D721Med (cell line): Measurements from ENCODE around the gene CEACAM5.
A peak's percentile ranks its signal among the peaks of the same experiment; 100 is the strongest.
"Not testable (repeated sequence)": the region's sequence is repeated elsewhere in the genome, so short reads cannot be mapped to it uniquely, and the experiment has no call there.

Experiments used
- DNase-seq: peaks from one replicate; pipeline ENCODE4 v3.0.0; 2011; ENCODE audit warnings: low spot score; ENCODE audit not compliant: insufficient read length
- FAIRE-seq: peaks from 2 replicates; lab custom pipeline; 2011; peaks lifted over from hg19 to GRCh38; lab: Jason Lieb, UNC
- CTCF ChIP-seq: IDR thresholded peaks from 2 replicates; pipeline ENCODE4 v1.5.1; 2012; ENCODE audit warnings: mild to moderate bottlenecking, control low read depth; ENCODE audit not compliant: insufficient read depth; ENCODE audit errors: missing control alignments

The CEACAM5 gene

DNA sequence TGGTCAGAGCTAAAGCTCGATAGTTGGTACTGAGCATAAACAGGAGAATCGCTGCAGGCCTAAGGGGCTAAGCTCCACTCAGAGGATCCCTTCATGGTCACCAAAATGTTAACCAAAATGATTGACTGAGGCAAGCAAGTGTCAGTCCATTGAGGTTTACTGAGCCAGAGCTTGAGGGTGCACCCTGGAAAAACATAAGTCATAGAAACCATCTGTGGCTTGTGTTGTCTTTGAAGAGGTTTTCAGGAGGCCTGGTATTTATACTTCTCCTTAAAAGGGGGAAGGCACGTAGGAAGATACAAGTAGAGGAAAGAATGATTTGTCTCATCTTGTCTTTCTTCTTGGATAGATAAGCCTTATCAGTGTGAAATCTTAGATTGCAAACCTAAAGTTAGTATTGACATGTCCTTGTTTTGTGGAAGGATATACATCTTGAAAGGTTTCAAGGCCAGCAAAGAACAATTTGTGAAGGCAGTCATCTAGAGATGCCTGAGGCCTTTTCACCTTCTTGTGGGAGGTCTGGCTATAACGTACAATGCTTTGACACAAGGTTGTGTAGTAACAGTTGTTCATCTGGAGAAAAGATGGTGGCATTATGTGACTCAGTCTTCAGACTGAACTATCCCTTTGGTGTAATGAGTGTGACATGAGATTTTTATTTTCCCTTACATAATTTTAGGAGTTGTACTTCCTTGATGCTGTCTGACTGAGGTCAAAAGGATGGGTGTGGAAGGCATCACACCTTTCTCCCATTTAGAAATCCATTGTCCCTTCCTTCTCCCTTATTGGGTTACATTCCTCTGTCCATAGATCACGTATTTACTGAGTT lies 32.2 kb downstream of the CEACAM5 start:
- DNase-seq = no peak
- TF ChIP-seq CTCF = no peak
- no peak for FAIRE-seq

DNA sequence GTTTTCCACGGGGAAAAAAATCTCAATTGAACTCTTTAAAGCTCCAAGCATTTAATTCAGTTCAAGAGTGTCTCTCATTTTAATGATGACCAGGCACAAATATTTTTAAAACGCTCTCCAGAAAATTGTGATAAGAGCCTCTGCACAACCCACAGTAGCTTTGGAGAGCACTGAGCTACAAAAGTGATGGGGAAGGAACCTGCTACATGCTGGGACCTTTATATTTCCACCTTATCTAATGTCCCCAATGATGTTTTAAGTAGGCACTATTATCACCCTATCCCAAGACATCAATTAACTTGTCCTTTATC lies 32.8 kb downstream of the CEACAM5 start:
- DNase-seq = no peak
- FAIRE-seq = no peak
- TF ChIP-seq CTCF = no peak

DNA sequence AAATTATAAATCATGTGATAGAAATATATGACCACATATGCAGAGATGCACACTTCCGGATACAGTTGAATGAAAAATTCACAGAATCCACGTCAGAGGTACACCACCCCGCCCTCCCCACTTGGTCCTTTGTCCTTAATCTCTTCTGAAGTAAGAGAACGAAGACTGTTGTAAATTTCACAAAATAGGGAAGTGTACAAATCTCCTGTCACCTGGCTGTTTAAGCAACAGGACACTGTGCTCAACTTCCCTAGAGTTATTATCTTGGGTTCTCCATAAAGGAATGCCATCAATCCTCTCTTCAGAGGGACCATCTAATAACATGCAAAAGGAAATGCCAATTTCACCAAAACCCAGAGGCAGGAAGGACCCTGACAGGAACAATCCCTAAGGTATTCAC lies 36.4 kb downstream of the CEACAM5 start:
- no peak for DNase-seq
- FAIRE-seq = no peak
- no peak for TF ChIP-seq CTCF

DNA sequence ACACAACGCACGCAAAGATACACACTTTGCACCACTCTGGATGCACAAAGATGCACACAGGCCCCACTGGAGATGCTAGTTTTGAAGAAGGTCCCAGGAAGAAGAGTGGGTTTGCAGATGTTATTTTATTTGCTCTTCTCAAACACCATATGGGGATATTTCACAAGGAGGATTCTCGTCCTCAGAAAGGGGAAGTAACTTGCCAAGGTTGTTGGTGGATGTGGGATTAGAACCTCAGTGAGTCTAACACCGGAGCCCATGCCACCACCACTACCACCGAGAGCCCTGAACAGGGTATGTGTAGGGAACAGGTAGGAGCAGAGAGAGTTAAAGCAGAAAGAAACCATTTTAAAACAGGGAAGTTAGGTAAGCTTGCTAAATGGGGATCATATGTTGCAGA lies 37.3 kb downstream of the CEACAM5 start:
- no peak for DNase-seq
- no peak for TF ChIP-seq CTCF
- FAIRE-seq = no peak

GRCh38 chr19:41746593-41747227 lies 38.3 kb downstream of the CEACAM5 start:
- peak; percentile 55 for TF ChIP-seq CTCF
- FAIRE-seq = no peak
- no peak for DNase-seq

DNA sequence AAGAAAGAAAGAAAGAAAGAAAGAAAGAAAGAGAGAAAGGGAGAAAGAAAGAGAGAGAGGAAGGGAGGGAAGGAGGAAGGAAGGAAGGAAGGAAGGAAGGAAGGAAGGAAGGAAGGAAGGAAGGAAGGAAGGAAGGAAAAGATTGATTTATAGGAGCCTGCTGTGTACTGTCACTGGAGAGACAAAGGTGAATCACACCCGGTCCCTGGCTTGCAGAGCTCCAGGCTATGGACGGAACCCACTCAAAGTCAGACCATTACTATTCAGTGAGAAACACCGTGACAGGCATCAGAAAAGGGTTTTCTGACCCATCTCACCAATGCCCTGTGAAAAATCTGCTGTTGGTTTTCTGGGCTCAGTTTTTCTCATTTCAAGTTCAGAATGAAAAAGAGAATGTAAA lies 39.6 kb downstream of the CEACAM5 start:
- no peak for FAIRE-seq
- DNase-seq = no peak
- no peak for TF ChIP-seq CTCF

DNA sequence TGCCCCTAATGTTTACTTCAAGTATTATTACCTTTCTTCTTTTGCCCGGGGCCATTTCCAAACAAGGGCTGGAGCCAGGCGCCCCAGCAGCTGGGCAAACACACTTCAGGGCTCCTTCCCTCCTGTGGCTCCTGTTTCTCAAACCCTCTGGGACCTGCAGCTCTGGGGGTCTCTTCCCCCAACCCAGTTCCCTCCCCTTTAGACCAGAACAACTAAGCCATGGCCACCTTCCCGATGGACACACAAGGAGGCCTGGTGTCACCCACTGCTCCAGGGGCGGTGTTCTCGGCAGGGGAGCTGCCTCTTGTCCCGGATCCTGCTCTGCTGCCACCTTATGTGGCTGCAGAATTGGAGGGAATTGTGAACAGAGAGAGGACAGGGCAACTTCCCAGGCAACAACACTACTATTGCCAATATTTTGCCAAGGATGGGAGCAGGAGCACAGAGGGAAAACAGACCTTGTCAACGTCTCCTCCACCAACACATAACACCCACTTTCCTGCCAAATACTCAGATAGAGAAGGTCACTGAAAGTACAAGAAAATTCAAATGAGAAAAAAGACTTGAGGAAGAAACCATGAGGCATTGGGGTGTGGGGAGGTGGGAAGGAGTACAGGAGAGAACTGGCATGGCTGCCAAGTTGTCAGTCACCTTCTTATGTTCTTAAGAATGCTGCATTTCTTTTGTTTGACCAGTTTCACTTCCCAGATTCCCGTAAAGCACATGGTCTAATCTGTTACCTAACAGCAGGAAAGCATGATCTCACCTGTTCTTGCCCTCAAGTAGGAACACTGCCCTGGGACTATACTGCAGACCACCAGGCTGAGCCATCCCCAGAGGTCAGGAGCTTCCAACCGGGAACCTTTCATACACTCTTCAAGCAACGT lies 42.1 kb downstream of the CEACAM5 start:
- not testable (repeated sequence) for DNase-seq, FAIRE-seq
